ENCODE data around the gene DNAH12.

Gene DNAH12

GRCh38 chr3:57582474-57583168 lies 38.5 kb upstream of the DNAH12 start:
- ChIA-PET POLR2A (no interaction called here), CTCF (no interaction called here)
- DNase-seq (ENCODE audit: extremely low spot score), result no peak
- TF ChIP-seq CTCF (IDR thresholded peaks at IDR 0.05; ENCODE audit: control extremely low read depth, extremely low read depth, low read depth, missing control alignments), result no peak

DNA sequence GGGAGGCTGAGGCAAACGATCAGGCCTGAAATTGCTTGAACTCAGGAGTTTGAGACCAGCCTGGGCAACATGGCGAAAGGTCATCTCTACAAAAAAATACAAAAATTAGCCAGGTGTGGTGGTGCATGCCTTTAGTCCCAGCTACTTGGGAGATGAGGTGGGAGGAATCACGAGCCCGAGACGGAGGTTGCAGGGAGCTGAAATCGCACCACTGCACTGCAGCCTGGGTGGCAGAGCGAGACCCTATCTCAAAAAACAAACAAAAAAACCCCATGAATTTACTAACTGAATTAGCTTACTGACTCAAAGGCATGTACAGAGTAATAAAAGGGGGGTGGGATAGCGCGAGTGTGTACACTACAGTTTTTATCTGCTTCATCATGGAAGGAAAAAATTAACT lies 33.7 kb upstream of the DNAH12 start:
- DNase-seq (ENCODE audit: extremely low spot score), result no peak
- ChIA-PET CTCF (no interaction called here), POLR2A (no interaction called here)

GRCh38 chr3:57575966-57576626 lies 32.0 kb upstream of the DNAH12 start:
- no peak for TF ChIP-seq CTCF (IDR thresholded peaks at IDR 0.05; ENCODE audit: control extremely low read depth, extremely low read depth, low read depth, missing control alignments)
- ChIA-PET CTCF (interaction anchor here (0.9 kb wide), 1 partner anchor 17 kb away, joined by 3 read pairs; no protein-coding TSS in a partner anchor), POLR2A (no interaction called here)
- DNase-seq (ENCODE audit: extremely low spot score), result no peak

More for the DNA sequence above, 33.7 kb upstream of the DNAH12 start:
- TF ChIP-seq CTCF (IDR thresholded peaks at IDR 0.05; ENCODE audit: control extremely low read depth, extremely low read depth, low read depth, missing control alignments), result no peak

DNA sequence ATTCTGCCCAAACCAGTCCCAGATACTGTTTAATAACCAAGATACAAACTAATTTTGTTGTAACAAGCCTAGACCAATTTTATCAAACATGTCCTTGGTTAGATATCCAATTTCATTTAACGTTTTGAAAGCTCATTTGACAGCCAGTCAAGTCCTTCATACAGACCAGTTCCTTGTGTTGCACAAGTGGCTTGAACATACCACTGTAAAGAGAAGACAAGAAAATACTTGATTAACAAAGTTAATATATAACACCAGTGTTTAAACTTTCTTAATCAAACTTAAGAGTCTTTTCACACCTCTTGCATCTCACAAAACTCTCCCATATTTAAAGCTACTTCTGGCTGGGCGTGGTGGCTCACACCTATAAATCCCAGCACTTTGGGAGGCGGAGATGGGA lies 28.0 kb upstream of the DNAH12 start:
- no peak for DNase-seq (ENCODE audit: extremely low spot score)
- TF ChIP-seq CTCF (IDR thresholded peaks at IDR 0.05; ENCODE audit: control extremely low read depth, extremely low read depth, low read depth, missing control alignments), result no peak
- ChIA-PET CTCF (interaction anchor here (1.3 kb wide), 1 partner anchor 8 kb away, joined by 5 read pairs; no protein-coding TSS in a partner anchor), POLR2A (no interaction called here)

GRCh38 chr3:57570878-57571277 lies 26.7 kb upstream of the DNAH12 start:
- CTCF ChIA-PET, result interaction anchor here (0.6 to 1.3 kb wide), 2 partner anchors 22 to 915 kb away, joined by 3 read pairs; no protein-coding TSS in a partner anchor
- POLR2A ChIA-PET, result no interaction called here
- no peak for TF ChIP-seq CTCF (IDR thresholded peaks at IDR 0.05; ENCODE audit: control extremely low read depth, extremely low read depth, low read depth, missing control alignments)
- no peak for DNase-seq (ENCODE audit: extremely low spot score)

DNA sequence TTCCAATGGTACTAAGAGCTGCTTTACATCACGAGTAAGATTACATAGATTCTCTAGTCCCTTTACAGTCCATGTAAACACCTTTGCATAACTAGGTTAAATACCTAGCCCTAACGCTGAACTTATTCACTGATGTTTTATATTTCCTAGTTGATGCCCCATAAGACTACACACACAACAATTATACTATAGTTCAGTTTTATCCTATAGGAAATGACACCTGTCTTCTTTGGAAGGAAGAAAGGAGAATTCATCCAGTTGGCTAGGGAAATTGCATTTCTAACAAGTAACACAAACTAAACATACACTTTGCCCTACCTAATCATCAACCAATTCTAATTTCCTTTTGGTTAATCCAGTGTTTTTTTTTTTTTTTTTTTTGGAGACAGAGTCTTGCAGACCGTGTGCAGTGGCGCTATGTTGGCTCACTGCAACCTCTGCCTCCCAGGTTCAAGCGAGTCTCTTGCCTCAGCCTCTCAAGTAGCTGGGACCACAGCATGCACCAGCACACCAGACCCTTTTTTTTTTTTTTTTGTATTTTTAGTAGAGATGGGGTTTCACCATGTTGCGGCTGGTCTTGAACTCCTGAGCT lies 25.8 kb upstream of the DNAH12 start:
- TF ChIP-seq CTCF (IDR thresholded peaks at IDR 0.05; ENCODE audit: control extremely low read depth, extremely low read depth, low read depth, missing control alignments), result no peak
- DNase-seq (ENCODE audit: extremely low spot score), result no peak
- POLR2A ChIA-PET, result no interaction called here
- CTCF ChIA-PET, result interaction anchor here (0.6 to 1.3 kb wide), 3 partner anchors 8 to 914 kb away, joined by 3 to 4 read pairs (median 3); no protein-coding TSS in a partner anchor
